H1 (cell line): Measurements from ENCODE around the gene ANK3.

Source experiments
- CEBPB ChIP-seq: IDR thresholded peaks from 2 replicates; pipeline ENCODE4 v1.6.1; 2012; ENCODE audit warnings: low read depth, low read length
- EZH2 ChIP-seq: fragments of 200-600 bp; sonication (generic); IDR thresholded peaks from 2 replicates; pipeline ENCODE4 v1.7.1; 2012; ENCODE audit warnings: low read depth, mild to moderate bottlenecking, moderate library complexity, low read length, inconsistent platforms; ENCODE audit not compliant: severe bottlenecking
- MAFK ChIP-seq: IDR thresholded peaks from 2 replicates; pipeline ENCODE4 v1.6.1; 2012; ENCODE audit warnings: low read depth, mild to moderate bottlenecking, improper control_type of control experiment, low read length
- POLR2A ChIP-seq, 2 experiments: IDR thresholded peaks; 1 replicate in 1 of 2; 2 replicates in 1 of 2; pipeline ENCODE4 v1.6.1; 2011; ENCODE audit warnings: low read depth in 2 of 2, low read length in 2 of 2, mild to moderate bottlenecking in 2 of 2; ENCODE audit errors: control extremely low read depth in 1 of 2
- RNF2 ChIP-seq: fragments of 200-900, 300-1000 bp; sonication (generic); IDR thresholded peaks from 2 replicates; pipeline ENCODE4 v1.7.1; 2016; ENCODE audit warnings: borderline replicate concordance, low read depth, mild to moderate bottlenecking, antibody characterized with exemption, low read length; ENCODE audit not compliant: poor library complexity, severe bottlenecking; ENCODE audit errors: missing control alignments
- SP2 ChIP-seq: IDR thresholded peaks from 2 replicates; pipeline ENCODE4 v1.6.1; 2012; ENCODE audit warnings: mild to moderate bottlenecking, low read length, inconsistent platforms
- YY1 ChIP-seq: IDR thresholded peaks from 2 replicates; pipeline ENCODE4 v1.6.1; 2011; ENCODE audit warnings: low read depth, mild to moderate bottlenecking, low read length
- TF ChIP-seq, protein P1 (sequence below), 3 experiments: IDR thresholded peaks; 1 replicate in 2 of 3; 2 replicates in 1 of 3; pipeline versions ENCODE4 v1.5.1 to v1.6.1; 2011; ENCODE audit warnings: low read length in 3 of 3, mild to moderate bottlenecking in 3 of 3, inconsistent platforms in 2 of 3, low read depth in 1 of 3, moderate library complexity in 1 of 3; ENCODE audit not compliant: insufficient read depth in 1 of 3; ENCODE audit errors: control extremely low read depth in 1 of 3

- TF ChIP-seq POLR2A (IDR thresholded peaks at IDR 0.05; ENCODE audit: control extremely low read depth in 1 of 2, low read depth in 2 of 2, low read length in 2 of 2) (no peak), SP2 (no peak), RNF2 (no peak), EZH2 (no peak), CEBPB (peak; percentile 49; the same call in 1 of the 2 replicates), YY1 (peak; percentile 84), MAFK (no peak)
- TF ChIP-seq, protein P1, sequence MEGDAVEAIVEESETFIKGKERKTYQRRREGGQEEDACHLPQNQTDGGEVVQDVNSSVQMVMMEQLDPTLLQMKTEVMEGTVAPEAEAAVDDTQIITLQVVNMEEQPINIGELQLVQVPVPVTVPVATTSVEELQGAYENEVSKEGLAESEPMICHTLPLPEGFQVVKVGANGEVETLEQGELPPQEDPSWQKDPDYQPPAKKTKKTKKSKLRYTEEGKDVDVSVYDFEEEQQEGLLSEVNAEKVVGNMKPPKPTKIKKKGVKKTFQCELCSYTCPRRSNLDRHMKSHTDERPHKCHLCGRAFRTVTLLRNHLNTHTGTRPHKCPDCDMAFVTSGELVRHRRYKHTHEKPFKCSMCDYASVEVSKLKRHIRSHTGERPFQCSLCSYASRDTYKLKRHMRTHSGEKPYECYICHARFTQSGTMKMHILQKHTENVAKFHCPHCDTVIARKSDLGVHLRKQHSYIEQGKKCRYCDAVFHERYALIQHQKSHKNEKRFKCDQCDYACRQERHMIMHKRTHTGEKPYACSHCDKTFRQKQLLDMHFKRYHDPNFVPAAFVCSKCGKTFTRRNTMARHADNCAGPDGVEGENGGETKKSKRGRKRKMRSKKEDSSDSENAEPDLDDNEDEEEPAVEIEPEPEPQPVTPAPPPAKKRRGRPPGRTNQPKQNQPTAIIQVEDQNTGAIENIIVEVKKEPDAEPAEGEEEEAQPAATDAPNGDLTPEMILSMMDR (IDR thresholded peaks at IDR 0.05; ENCODE audit: control extremely low read depth in 1 of 3, insufficient read depth in 1 of 3, low read depth in 1 of 3, low read length in 3 of 3), result peak; percentile 29 to 74 (median 66)
These were observed 341.6 kb downstream of the ANK3 start for GRCh38 chr10:60048091-60048501.
